NT2/D1 (cell line): Measurements from ENCODE around the gene THAP11.

ENCODE experiments used
- YY1 ChIP-seq: IDR thresholded peaks from 2 replicates; pipeline ENCODE4 v1.6.1; 2011; ENCODE audit not compliant: insufficient read length, insufficient read depth
- ZNF274 ChIP-seq: IDR thresholded peaks from 2 replicates; pipeline ENCODE4 v1.6.1; 2011; ENCODE audit warnings: mild to moderate bottlenecking, low read depth, low read length

- TF ChIP-seq YY1 (no peak), ZNF274 (no peak)
Observed at GRCh38 chr16:67844497-67844896, 2.4 kb downstream of the THAP11 start.
